ENCODE results near the gene VSTM4.

The VSTM4 gene

DNA sequence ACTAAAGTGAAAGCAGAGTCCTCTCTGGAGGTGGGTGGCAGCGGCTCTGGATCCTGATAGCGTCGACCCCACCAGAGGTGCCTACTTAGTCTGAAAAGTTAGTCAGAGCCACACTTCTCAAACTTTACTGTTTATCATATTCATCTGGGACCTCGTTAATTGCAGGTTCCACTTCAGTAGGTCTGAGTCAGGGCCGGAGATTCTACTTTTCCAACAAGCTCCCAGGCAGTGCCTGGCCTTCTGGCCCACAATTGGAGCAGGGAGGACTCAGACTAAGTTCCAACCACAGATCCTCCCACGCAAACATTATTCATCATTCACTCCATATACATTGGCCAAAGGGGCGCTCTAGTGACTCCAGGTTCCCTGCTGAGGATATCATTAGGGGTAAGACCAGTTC is 78.1 kb downstream of the VSTM4 start:
- no peak for DNase-seq

GRCh38 chr10:49036638-49037037 is 78.7 kb downstream of the VSTM4 start:
- DNase-seq: no peak

- DNase-seq: no peak
Observed at GRCh38 chr10:49035920-49036319, 79.4 kb downstream of the VSTM4 start.

DNA sequence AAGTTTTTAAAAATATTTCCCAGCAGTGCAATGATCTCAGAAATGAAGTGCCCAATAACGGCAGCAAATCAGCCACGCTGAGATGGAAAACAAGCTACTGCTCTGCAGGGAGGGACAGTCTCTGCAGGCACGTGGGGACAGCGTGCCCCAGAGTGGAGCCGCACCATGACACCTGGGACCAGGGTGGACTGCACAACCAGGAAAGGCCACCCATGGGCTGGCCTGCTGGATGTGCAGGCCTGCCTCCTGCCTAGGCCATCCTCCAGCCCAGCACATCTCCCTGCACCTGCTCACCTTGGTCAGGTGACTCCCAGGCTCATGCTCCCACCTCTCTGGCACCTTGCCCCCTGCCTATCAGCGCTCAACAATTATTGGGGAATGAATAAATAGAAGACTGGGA is 80.4 kb downstream of the VSTM4 start:
- no peak for DNase-seq

DNA sequence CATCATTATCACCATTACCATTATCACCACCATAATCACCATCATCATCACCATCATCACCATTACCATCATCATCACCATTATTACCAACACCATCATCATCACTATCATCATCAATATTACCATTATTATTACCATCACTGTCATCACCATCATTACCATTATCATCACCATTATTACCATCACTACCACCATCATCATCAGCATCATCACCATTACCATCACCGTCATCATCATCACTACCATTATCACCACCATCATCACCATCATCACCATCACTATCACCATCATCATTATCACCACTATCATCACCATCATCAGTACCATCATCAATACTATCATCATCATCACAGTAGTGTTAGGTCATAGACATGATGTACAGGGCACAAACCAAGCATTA is 81.4 kb downstream of the VSTM4 start:
- no peak for DNase-seq

GRCh38 chr10:49029666-49030065 is 85.7 kb downstream of the VSTM4 start:
- DNase-seq: no peak

- no peak for DNase-seq
Observed at GRCh38 chr10:49028639-49029038, 86.7 kb downstream of the VSTM4 start.

DNA sequence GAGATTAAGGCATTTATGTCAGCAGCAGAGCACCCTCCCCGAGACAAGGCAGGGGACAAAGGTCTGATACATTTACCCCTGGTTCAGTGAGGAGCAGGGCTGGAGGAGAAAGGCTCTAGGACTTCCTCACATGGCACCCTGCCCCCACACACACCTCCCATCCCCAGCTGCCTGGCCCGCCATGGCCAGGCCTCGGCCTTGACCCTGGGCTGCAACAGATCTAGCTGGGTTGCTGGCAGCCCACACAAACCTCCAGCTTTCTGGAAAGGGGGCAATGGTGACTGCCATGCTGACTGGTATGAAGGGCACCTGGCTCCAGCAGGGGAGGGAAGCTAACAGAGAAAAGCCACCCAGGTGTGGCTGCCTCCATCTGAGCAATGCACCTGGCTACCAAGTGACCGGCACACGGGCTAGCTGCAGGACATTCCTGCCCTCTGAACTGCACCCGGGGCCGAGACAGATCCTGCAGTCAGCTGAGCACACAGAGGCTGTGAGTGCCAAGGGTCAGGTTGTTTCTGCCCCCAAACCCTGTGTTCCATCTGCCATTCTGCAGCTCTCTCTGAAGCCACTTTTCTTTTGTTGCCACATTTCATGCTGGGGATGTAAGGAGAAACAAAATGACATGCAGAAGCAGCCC is 89.9 kb downstream of the VSTM4 start:
- no peak for DNase-seq

DNA sequence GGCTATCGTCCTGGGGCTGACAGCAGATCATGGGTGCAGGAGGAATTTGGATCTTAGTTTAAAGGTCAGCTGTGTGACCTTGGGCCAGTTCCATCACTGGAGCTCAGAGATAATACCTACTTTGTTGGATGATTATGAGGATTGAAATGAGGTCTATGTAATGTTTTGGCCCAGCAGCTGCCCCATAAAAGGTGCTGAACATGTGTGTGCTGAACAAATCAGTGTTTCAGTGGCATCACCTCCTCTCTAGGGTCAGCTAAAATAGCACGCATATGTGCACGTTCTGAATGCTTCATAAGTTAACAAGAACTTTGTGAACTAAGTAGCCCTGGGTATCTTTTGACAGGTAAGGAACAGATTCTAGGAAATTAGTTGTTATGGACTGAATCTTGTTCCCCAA is 90.8 kb downstream of the VSTM4 start:
- no peak for DNase-seq

GRCh38 chr10:49023752-49024151 is 91.6 kb downstream of the VSTM4 start:
- no peak for DNase-seq

DNA sequence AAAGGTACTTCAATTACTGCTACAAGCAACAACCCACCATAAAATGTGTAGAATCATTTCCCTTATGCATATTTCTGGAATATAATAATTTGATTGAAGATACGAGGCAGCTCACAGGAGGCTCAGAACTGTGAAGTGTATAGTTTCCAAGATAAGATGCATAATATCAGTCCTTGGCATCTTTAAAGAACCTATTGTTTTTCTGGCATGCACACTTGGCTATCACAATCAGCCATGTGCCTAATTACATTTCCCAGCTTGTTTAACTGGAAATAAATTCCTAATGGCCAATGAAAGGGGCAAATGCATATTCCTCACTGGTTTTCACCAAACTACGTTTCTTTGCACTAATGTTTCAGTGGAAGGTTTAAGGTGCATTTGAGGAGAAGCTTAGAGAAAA is 92.3 kb downstream of the VSTM4 start:
- DNase-seq: no peak

DNA sequence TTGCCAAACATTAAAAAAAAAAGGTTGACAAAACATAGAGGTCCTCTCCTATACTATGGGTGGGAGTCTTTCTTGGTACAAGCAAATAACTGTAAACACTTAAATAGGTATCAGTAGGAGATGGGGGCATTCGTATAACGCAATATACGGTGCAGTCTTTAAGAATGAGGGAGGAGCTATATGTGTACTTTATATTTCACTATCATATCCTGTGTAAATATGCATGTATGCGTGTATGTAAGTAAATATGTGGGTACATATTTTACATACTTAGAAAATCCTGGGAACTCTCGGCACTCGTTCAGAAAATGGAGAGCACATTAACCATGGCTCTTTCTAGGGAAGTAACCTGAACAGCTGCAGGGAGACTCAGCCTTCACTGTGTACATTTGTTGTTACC is 93.6 kb downstream of the VSTM4 start:
- DNase-seq: no peak

GRCh38 chr10:49015700-49016099 is 99.6 kb downstream of the VSTM4 start:
- no peak for DNase-seq

DNA sequence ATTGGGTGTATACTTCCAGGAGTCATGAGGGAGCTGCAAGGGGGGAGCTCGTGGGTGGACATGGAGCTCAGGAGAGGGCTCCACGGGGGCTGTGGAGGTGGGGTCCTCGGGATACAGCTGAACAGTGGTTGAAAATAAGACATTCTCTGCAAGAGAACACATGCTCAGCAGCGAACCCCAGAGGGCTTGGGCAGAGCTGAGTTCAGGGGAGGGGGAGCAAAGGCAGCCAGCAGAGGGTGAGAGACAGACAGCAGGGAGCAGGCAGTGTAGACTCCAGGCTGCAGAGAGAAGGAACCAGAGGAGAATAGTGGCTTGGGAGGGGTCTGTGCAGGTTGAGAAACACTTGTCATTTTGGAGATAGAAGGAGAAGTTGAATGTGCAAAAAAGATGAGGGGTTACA is 102.7 kb downstream of the VSTM4 start:
- no peak for DNase-seq

GRCh38 chr10:49011756-49012155 is 103.6 kb downstream of the VSTM4 start:
- no peak for DNase-seq

DNA sequence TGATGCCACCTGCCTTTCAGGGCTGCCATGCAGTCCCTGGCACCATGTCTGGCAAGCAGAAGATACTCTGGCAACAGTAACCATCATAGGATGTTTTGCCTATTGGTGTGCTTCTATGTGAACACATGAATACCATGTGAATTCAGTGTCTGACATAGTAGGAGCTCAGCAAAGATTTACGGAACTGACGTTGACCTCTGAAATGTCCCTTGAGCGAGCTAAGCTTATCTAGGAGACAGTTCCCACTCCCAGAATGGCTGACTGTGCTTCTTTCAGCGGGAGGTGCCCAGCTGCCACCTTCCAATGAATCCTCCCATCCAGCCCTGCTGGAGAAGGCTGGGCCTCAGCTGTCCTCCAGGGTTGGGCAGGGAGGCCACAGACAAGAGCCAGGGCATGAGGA is 104.5 kb downstream of the VSTM4 start:
- no peak for DNase-seq

DNA sequence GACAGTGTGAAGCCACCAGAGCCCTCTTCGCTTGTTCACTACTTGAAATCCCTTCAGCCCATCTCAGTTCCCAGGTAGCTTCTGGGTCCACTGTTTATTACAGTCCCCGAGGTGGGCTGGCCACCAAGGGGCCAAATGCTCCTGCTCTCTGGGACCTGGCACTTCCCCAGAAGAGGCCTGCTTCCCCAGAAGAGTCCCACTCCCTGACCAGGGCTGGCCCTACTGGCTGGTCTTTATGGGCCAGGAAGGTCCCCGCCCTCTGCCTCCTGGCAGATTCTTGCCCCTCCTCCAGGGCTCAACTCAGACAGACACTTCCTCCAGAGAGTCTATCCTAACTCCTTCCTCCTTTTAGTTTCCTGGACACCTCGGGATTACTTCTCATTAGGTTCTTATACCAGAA is 105.0 kb downstream of the VSTM4 start:
- peak; percentile 16 for DNase-seq

DNA sequence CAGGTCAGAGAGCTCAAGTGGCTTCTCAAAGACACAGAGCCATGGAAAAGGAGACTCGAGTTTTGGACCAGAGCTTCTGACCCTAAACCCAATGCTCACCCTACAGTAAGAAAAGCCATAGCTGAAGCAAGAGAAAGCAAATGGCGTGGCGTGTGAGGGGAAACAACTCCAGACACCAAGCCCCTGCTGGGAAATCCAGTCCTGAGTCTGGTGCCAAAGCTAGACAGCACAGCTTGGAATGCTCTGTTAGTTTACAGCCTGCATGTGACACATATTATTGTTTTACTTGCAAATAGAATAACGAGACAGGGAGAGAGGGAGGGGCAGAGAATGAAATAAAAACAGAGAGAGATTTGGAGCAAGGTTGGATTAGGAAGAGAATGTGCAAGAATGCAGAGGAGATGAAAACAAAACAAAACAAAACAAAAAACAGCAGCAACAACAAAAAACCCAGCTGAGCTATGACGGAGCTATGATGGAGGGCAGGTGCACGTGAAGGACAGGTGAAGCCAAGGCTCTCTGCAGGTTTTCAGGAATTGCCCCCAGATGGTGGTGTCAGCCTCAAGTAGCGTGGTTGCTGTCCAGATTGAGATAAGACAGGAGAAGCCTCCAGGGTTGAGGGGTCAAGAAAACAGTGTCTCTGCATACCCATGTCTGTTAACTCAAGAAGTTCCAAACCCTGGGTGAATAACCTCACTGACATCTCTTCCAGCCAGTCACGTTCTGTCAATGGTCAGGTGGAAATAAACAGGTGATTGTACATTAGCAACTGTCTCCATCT is 105.9 kb downstream of the VSTM4 start:
- no peak for DNase-seq

GRCh38 chr10:49008505-49009198 is 106.7 kb downstream of the VSTM4 start:
- no peak for DNase-seq

DNA sequence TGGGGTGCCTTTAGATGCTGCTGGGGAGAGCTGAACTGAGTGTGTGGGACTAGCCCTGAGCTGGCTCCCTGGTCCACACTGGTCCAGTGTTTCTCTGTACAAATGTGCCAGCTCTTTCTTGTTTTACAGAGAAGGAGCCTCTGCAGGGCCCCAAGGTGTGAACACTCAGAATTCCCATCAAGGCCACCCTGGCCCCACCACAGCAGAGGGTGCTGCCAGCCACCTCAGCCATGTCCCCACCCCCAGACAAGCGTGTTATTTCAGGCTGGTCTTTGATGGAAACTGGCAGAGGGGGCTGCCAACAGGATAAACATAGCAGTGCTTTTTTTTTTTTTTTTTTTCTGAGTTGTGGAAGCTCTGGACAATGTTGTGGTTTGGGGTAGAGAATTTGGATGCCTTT is 107.2 kb downstream of the VSTM4 start:
- DNase-seq: no peak

GRCh38 chr10:49007129-49007528 is 108.2 kb downstream of the VSTM4 start:
- DNase-seq: no peak

DNA sequence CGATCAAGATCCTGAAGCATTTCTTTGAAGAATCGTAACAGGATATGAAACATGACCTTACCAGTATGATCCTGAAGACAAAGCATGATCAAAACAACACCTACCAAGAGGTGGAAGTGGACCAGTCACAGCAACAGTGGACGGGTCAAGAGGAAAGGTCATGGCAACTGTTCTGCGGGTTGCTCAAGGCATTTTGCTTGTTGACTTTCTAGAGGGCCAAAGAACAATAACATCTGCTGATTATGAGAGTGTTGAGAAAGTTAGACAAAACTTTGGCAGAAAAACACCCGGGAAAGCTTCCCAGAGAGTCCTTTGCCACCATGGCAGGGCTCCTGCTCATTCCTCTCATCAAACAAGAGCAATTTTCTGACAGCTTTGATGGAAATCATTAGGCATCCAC is 110.1 kb downstream of the VSTM4 start:
- DNase-seq: no peak

- no peak for DNase-seq
Observed at GRCh38 chr10:49001870-49002672, 113.3 kb downstream of the VSTM4 start.

All from suppressor macrophage treated with lipopolysaccharide for 4 hours (primary cell).